ENCODE measurements around the gene AGAP1.

Gene AGAP1

DNA sequence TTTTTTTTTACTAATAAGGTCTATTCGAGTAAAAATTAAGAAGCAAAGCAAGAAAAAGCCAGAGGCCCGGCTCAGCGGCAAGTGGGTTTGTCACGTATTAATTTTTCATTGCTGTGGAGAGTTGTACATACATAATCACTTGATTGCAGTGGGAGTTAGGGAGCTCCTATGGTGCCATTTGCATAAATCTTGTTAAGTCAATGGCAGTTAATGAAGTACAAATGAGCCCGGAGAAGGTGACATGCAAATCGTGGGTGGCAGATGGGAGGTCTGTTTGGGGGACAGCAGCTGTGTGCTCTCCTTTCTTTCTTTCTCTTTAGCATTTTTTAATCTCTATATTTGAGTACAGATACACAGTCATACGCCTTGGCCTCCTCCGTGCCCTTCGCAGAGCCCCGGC, 317.0 kb downstream of the AGAP1 start:
- Histone ChIP-seq H3K27ac (no peak overlapping the region), H3K4me3 (no peak overlapping the region)
- no peak for DNase-seq (ENCODE audit: low spot score)
- TF ChIP-seq, protein P1, sequence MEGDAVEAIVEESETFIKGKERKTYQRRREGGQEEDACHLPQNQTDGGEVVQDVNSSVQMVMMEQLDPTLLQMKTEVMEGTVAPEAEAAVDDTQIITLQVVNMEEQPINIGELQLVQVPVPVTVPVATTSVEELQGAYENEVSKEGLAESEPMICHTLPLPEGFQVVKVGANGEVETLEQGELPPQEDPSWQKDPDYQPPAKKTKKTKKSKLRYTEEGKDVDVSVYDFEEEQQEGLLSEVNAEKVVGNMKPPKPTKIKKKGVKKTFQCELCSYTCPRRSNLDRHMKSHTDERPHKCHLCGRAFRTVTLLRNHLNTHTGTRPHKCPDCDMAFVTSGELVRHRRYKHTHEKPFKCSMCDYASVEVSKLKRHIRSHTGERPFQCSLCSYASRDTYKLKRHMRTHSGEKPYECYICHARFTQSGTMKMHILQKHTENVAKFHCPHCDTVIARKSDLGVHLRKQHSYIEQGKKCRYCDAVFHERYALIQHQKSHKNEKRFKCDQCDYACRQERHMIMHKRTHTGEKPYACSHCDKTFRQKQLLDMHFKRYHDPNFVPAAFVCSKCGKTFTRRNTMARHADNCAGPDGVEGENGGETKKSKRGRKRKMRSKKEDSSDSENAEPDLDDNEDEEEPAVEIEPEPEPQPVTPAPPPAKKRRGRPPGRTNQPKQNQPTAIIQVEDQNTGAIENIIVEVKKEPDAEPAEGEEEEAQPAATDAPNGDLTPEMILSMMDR (IDR thresholded peaks at IDR 0.05) = no peak

DNA sequence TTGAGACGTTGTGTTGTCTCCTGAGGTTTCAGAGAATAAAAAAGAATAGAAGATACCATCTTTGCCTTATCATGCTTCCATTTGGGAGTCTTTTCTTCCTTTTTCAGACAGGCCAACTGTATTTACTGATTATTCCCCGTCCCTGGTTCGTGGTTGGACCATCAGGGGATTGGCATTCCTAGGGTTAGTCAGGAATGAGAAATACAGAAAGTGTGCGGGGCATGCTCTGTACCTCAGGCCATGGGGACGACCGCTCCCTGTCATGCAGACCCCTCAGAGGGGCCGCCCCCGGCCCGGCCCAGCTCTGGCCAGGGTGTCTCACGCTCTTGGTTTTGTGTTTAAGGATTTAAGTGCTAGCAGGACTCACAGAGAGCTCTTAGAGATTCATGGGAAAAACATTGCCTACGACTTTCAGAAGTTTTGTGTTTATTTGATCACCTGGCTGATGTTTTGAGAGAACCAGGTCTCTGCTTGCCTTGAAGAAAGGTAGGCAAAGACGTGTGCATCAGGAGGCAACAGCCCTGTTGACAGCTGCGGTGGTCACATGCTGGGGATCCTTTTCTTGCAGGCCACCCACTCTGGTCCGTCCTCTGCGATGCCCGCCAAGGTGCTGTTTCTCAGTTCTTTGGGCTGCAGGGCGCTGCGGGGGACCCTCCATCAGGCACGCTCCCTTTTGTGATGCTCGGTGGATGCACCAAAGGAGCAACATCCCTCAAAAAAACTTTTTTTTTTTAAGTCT, 317.8 kb downstream of the AGAP1 start:
- no peak overlapping the region for H3K4me3 ChIP-seq
- no peak for DNase-seq (ENCODE audit: low spot score)
- no peak overlapping the region for H3K27ac ChIP-seq
- TF ChIP-seq, protein P1 (IDR thresholded peaks at IDR 0.05) = no peak

DNA sequence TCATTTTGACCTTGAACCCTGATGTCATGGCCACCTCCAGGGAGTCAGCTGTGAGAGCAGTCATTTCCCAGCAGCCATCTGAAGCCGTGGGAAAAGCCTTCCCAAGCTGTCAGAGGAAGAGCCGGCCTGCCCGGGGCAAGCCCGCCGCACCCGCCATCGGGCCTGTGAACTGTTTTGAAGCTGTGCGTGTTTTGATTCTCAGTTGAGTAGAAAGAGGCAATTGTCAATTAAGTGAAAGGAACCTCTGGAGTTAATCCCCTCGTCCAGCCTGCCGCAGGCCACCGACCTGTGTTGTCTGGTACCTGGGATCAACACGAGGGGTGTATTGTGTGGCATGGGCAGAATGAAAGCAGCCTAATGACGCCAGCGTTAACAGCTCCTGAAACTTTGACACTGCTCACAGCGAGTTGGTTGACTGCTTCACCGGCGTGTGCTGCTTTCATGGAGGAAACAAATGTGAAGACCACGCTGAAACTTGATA, 318.4 kb downstream of the AGAP1 start:
- no peak for DNase-seq (ENCODE audit: low spot score)
- H3K4me3 ChIP-seq = no peak overlapping the region
- TF ChIP-seq, protein P1 (IDR thresholded peaks at IDR 0.05) = no peak
- no peak overlapping the region for H3K27ac ChIP-seq

DNA sequence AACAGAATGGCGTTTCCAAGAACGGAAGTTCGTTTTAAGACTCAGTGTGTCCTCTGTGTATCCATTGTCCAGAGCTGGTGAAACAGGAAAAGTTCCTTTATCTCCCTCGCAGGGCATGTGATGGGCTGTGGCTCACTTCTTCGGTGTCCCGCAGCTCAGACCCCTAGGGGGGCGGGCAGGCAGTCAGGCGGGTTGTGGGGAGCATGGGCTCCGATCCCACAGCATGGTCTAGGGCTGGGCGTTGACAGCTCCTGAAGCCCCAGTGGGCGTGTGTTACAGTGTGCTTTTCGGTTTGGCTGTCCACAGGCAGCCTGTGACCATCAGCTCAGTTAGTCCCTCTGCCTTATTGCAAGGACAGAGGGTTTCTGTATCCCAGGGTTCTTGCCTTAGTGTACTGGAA, 319.6 kb downstream of the AGAP1 start:
- Histone ChIP-seq H3K27ac (no peak overlapping the region), H3K4me3 (no peak overlapping the region)
- TF ChIP-seq, protein P1 (IDR thresholded peaks at IDR 0.05) = no peak
- no peak for DNase-seq (ENCODE audit: low spot score)

DNA sequence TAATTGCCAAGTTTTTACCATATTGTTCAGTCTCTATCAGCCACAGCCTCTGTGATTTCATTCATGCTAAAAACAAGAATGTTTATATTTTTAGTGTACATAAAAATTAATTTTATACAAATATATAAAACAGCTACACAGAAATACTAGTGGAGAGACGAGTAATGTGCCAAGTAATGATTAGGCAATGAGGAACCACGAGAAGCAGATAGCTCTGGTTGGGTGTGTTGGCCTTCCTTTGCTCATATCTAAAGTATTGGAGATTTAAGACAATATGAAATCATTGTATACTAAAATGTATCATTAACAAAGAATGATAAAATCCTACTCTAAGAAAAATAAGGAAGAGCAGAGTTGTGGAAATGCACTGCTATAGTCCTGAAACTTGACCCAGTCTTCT, 326.7 kb downstream of the AGAP1 start:
- H3K4me3 ChIP-seq = no peak overlapping the region
- TF ChIP-seq, protein P1 (IDR thresholded peaks at IDR 0.05) = no peak
- no peak for DNase-seq (ENCODE audit: low spot score)
- no peak overlapping the region for H3K27ac ChIP-seq

DNA sequence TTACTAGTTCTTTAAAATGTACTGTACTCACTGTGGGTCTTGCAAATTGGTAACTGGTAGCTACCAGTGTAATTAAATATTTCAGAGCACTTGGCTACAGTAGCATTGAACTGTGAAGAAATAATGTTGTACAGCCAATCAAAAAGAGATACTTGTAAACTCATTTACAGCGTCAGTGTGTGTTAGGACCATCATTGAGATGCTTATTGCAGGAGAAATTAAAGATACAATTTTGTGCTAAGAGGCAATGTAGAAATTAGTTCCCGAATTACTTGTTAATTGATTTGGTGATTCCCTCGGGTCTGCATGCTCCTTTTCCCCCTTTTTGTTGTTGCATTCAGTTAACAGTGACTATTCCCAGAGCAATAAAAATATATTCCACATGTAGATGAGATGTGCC, 330.5 kb downstream of the AGAP1 start:
- H3K4me3 ChIP-seq = no peak overlapping the region
- DNase-seq (ENCODE audit: low spot score) = no peak
- H3K27ac ChIP-seq = no peak overlapping the region
- TF ChIP-seq, protein P1 (IDR thresholded peaks at IDR 0.05) = no peak

DNA sequence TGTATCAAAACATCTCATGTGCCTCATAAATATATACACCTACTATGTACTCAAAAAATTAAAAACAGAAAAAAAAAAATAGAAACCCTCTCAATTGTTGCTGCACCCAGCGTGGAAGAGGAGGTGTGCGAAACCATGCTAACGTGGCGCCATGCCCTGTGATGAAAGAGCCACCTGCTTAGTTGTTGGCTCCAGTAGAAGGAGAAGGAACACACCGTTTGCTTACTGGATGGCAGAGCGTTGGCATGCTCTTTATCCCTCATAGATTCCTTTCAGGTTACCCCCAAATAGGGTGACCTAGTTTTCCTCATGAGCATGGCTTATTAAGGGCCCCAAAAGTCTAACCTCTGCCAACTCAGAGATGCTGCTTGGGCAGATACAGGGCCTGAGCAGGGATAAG, 332.1 kb downstream of the AGAP1 start:
- TF ChIP-seq, protein P1 (IDR thresholded peaks at IDR 0.05) = no peak
- no peak for DNase-seq (ENCODE audit: low spot score)
- H3K27ac ChIP-seq = no peak overlapping the region
- no peak overlapping the region for H3K4me3 ChIP-seq
